ENCODE measurements around the gene DACH2. TPM values are rescaled to one million over a fixed set of nuclear protein-coding genes. Genes with fewer than 3 reads are reported as not detected.
"Not testable (repeated sequence)": the region's sequence is repeated elsewhere in the genome, so short reads cannot be mapped to it uniquely, and the experiment has no call there.

Gene DACH2
- total and polyA plus RNA-seq, 4 donors = 0.13 TPM; not detected in 3

- no peak overlapping the region for H3K27ac ChIP-seq (ENCODE audit: low read depth in 1 of 2, low read length in 2 of 2)
- no peak for DNase-seq
- H3K9me3 ChIP-seq (ENCODE audit: control insufficient read depth, low read length) = no peaks in the 10 kb centered on the region
- ATAC-seq (ENCODE audit: low FRiP score) = peak; percentile 6
- 1 to 41% methylated on average over 23 of the region's 23 CpGs for WGBS, 2 donors
- H3K4me1 ChIP-seq (ENCODE audit: control insufficient read depth in 1 of 2, insufficient read depth in 2 of 2, low read length in 2 of 2) = no peaks in the 10 kb centered on the region
- peak overlapping the region in 1 of 2 donors; percentile 36 for H3K4me3 ChIP-seq (ENCODE audit: low read length in 2 of 2)
- H3K27me3 ChIP-seq (ENCODE audit: control insufficient read depth in 1 of 2, insufficient read depth in 2 of 2, low read length in 1 of 2) = no peaks in the 10 kb centered on the region
- no peaks in the 10 kb centered on the region for H3K36me3 ChIP-seq (ENCODE audit: control insufficient read depth in 1 of 2, insufficient read depth in 2 of 2, low read length in 1 of 2)
- intact Hi-C loops (cut with DNase I) = no loop called here
These were observed 343 bp downstream of the DACH2 start for GRCh38 chrX:86148594-86148993.

DNA sequence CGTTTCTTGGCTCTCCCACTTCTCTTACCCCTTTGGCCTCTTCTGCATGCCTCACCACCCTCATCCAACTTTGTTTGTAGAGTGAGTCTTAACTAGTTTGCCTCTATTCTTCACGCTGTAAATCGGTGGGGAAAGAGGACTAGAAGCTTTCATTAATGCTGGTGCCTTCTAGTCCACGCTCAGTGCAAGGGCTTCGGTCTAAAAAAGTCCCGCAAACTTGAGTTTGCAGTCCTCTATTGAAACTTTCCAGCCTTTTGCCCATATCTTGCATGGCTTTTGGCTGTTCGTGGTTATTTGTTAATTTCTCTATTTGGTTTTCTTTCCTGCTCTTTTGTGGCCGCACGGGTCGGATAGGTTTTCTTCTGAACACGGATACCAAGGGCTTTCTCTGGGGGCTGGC lies 868 bp downstream of the DACH2 start:
- ATAC-seq (ENCODE audit: low FRiP score) = no peak
- Histone ChIP-seq H3K4me3 (ENCODE audit: low read length in 2 of 2) (no peak overlapping the region), H3K9me3 (ENCODE audit: control insufficient read depth, low read length) (no peaks in the 10 kb centered on the region), H3K27me3 (ENCODE audit: control insufficient read depth in 1 of 2, insufficient read depth in 2 of 2, low read length in 1 of 2) (no peaks in the 10 kb centered on the region), H3K4me1 (ENCODE audit: control insufficient read depth in 1 of 2, insufficient read depth in 2 of 2, low read length in 2 of 2) (no peaks in the 10 kb centered on the region), H3K27ac (ENCODE audit: low read depth in 1 of 2, low read length in 2 of 2) (no peak overlapping the region), H3K36me3 (ENCODE audit: control insufficient read depth in 1 of 2, insufficient read depth in 2 of 2, low read length in 1 of 2) (no peaks in the 10 kb centered on the region)
- intact Hi-C loops (cut with DNase I) = no loop called here
- WGBS, 2 donors = 2 to 31% methylated on average over 11 of the region's 11 CpGs
- no peak for DNase-seq

DNA sequence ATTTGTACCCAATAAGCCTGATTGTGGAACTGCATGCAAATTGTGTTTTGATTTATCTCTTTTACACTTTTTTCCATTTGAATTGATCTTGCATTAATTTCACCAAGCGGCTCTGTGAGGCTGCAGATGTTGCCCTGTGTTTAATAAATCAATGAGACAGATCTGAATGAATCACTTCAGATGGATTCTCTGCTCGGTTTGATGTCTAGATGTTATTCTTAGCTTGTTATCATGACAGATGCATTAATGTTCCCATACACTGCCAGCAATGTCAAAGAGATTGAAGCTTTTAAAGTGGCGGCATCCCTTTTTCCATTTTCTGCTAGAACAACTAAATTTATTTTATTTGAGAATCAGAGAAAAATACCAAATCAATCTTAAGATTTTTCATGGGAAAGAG lies 6.3 kb downstream of the DACH2 start:
- H3K4me3 ChIP-seq (ENCODE audit: low read length in 2 of 2) = no peak overlapping the region
- DNase-seq (no peak), ATAC-seq (ENCODE audit: low FRiP score) (no peak)
- H3K4me1 ChIP-seq (ENCODE audit: control insufficient read depth in 1 of 2, insufficient read depth in 2 of 2, low read length in 2 of 2) = no peaks in the 10 kb centered on the region
- 39 to 58% methylated on average over 3 of the region's 3 CpGs for WGBS, 2 donors
- intact Hi-C loops (cut with DNase I) = no loop called here
- H3K27ac ChIP-seq (ENCODE audit: low read depth in 1 of 2, low read length in 2 of 2) = no peak overlapping the region
- no peaks in the 10 kb centered on the region for H3K27me3 ChIP-seq (ENCODE audit: control insufficient read depth in 1 of 2, insufficient read depth in 2 of 2, low read length in 1 of 2)
- no peaks in the 10 kb centered on the region for H3K9me3 ChIP-seq (ENCODE audit: control insufficient read depth, low read length)
- no peaks in the 10 kb centered on the region for H3K36me3 ChIP-seq (ENCODE audit: control insufficient read depth in 1 of 2, insufficient read depth in 2 of 2, low read length in 1 of 2)

- no peak overlapping the region for H3K27ac ChIP-seq (ENCODE audit: low read depth in 1 of 2, low read length in 2 of 2)
- no peaks in the 10 kb centered on the region for H3K9me3 ChIP-seq (ENCODE audit: control insufficient read depth, low read length)
- no peak overlapping the region for H3K4me3 ChIP-seq (ENCODE audit: low read length in 2 of 2)
- H3K36me3 ChIP-seq (ENCODE audit: control insufficient read depth in 1 of 2, insufficient read depth in 2 of 2, low read length in 1 of 2) = no peaks in the 10 kb centered on the region
- no peak for DNase-seq
- H3K27me3 ChIP-seq (ENCODE audit: control insufficient read depth in 1 of 2, insufficient read depth in 2 of 2, low read length in 1 of 2) = no peaks in the 10 kb centered on the region
- intact Hi-C loops (cut with DNase I) = no loop called here
- ATAC-seq (ENCODE audit: low FRiP score) = no peak
- H3K4me1 ChIP-seq (ENCODE audit: control insufficient read depth in 1 of 2, insufficient read depth in 2 of 2, low read length in 2 of 2) = no peaks in the 10 kb centered on the region
- WGBS, 2 donors = 44 to 48% methylated on average over 3 of the region's 3 CpGs
These were observed 23.1 kb downstream of the DACH2 start for GRCh38 chrX:86171366-86171765.

DNA sequence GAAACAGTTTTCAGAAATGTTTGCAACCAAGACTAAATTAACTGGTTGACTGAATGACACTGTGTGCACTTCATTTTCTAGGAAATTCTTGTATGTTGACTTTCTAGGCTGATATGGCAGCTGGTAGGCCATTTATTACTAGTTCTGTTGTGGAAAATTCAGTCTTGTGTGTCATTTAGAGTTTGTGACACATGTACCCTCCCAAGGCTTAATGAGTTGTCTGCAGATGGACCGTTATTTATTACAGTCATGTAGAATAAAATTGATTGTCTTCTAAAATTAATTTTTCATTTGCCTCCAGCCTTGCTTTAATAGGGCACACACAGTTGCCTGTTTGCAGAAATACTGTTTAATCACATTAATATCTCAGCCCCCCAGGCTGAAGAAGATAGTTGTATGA lies 30.7 kb downstream of the DACH2 start:
- no peaks in the 10 kb centered on the region for H3K9me3 ChIP-seq (ENCODE audit: control insufficient read depth, low read length)
- H3K4me3 ChIP-seq (ENCODE audit: low read length in 2 of 2) = no peak overlapping the region
- DNase-seq (no peak), ATAC-seq (ENCODE audit: low FRiP score) (no peak)
- H3K27ac ChIP-seq (ENCODE audit: low read depth in 1 of 2, low read length in 2 of 2) = no peak overlapping the region
- H3K4me1 ChIP-seq (ENCODE audit: control insufficient read depth in 1 of 2, insufficient read depth in 2 of 2, low read length in 2 of 2) = no peaks in the 10 kb centered on the region
- intact Hi-C loops (cut with DNase I) = no loop called here
- H3K27me3 ChIP-seq (ENCODE audit: control insufficient read depth in 1 of 2, insufficient read depth in 2 of 2, low read length in 1 of 2) = no peaks in the 10 kb centered on the region
- H3K36me3 ChIP-seq (ENCODE audit: control insufficient read depth in 1 of 2, insufficient read depth in 2 of 2, low read length in 1 of 2) = no peaks in the 10 kb centered on the region
- 55 to 64% methylated on average over 1 of the region's 1 CpG for WGBS, 2 donors

- intact Hi-C loops (cut with DNase I); H3K4me3 ChIP-seq (ENCODE audit: low read length in 2 of 2); ATAC-seq (ENCODE audit: low FRiP score); H3K9me3 ChIP-seq (ENCODE audit: control insufficient read depth, low read length); H3K4me1 ChIP-seq (ENCODE audit: control insufficient read depth in 1 of 2, insufficient read depth in 2 of 2, low read length in 2 of 2); DNase-seq; H3K27ac ChIP-seq (ENCODE audit: low read depth in 1 of 2, low read length in 2 of 2); H3K36me3 ChIP-seq (ENCODE audit: control insufficient read depth in 1 of 2, insufficient read depth in 2 of 2, low read length in 1 of 2); H3K27me3 ChIP-seq (ENCODE audit: control insufficient read depth in 1 of 2, insufficient read depth in 2 of 2, low read length in 1 of 2): not testable (repeated sequence)
- WGBS, 2 donors = 83 to 94% methylated on average over 7 of the region's 7 CpGs
These were observed 33.1 kb downstream of the DACH2 start for GRCh38 chrX:86181325-86181724.

GRCh38 chrX:86192827-86193226 lies 44.6 kb downstream of the DACH2 start:
- ATAC-seq (ENCODE audit: low FRiP score) = no peak
- intact Hi-C loops (cut with DNase I) = no loop called here
- Histone ChIP-seq H3K4me1 (ENCODE audit: control insufficient read depth in 1 of 2, insufficient read depth in 2 of 2, low read length in 2 of 2) (no peaks in the 10 kb centered on the region), H3K9me3 (ENCODE audit: control insufficient read depth, low read length) (no peaks in the 10 kb centered on the region), H3K4me3 (ENCODE audit: low read length in 2 of 2) (no peak overlapping the region), H3K36me3 (ENCODE audit: control insufficient read depth in 1 of 2, insufficient read depth in 2 of 2, low read length in 1 of 2) (no peaks in the 10 kb centered on the region), H3K27me3 (ENCODE audit: control insufficient read depth in 1 of 2, insufficient read depth in 2 of 2, low read length in 1 of 2) (no peaks in the 10 kb centered on the region), H3K27ac (ENCODE audit: low read depth in 1 of 2, low read length in 2 of 2) (no peak overlapping the region)
- DNase-seq = no peak
- 22 to 32% methylated on average over 1 of the region's 1 CpG for WGBS, 2 donors

- Histone ChIP-seq H3K27me3 (ENCODE audit: control insufficient read depth in 1 of 2, insufficient read depth in 2 of 2, low read length in 1 of 2) (no peaks in the 10 kb centered on the region), H3K9me3 (ENCODE audit: control insufficient read depth, low read length) (no peaks in the 10 kb centered on the region), H3K4me1 (ENCODE audit: control insufficient read depth in 1 of 2, insufficient read depth in 2 of 2, low read length in 2 of 2) (no peaks in the 10 kb centered on the region), H3K27ac (ENCODE audit: low read depth in 1 of 2, low read length in 2 of 2) (no peak overlapping the region), H3K4me3 (ENCODE audit: low read length in 2 of 2) (no peak overlapping the region), H3K36me3 (ENCODE audit: control insufficient read depth in 1 of 2, insufficient read depth in 2 of 2, low read length in 1 of 2) (no peaks in the 10 kb centered on the region)
- ATAC-seq (ENCODE audit: low FRiP score) = peak; percentile 38
- 84 to 93% methylated on average over 6 of the region's 6 CpGs for WGBS, 2 donors
- intact Hi-C loops (cut with DNase I) = no loop called here
- DNase-seq = no peak
These were observed 46.5 kb downstream of the DACH2 start for GRCh38 chrX:86194758-86195157.

- Histone ChIP-seq H3K36me3 (ENCODE audit: control insufficient read depth in 1 of 2, insufficient read depth in 2 of 2, low read length in 1 of 2) (no peaks in the 10 kb centered on the region), H3K27me3 (ENCODE audit: control insufficient read depth in 1 of 2, insufficient read depth in 2 of 2, low read length in 1 of 2) (no peaks in the 10 kb centered on the region), H3K4me3 (ENCODE audit: low read length in 2 of 2) (no peak overlapping the region), H3K27ac (ENCODE audit: low read depth in 1 of 2, low read length in 2 of 2) (no peak overlapping the region), H3K4me1 (ENCODE audit: control insufficient read depth in 1 of 2, insufficient read depth in 2 of 2, low read length in 2 of 2) (no peaks in the 10 kb centered on the region), H3K9me3 (ENCODE audit: control insufficient read depth, low read length) (no peaks in the 10 kb centered on the region)
- 69 to 94% methylated on average over 2 of the region's 2 CpGs for WGBS, 2 donors
- intact Hi-C loops (cut with DNase I) = no loop called here
- ATAC-seq (ENCODE audit: low FRiP score) (no peak), DNase-seq (no peak)
These were observed 47.1 kb downstream of the DACH2 start for GRCh38 chrX:86195343-86195742.

Data from aorta (tissue), 5 donors.